Activated CD8-positive, alpha-beta memory T cell treated with anti-CD3 and anti-CD28 coated beads for 48 hours (primary cell): ENCODE data around the gene CSNK1G2.

Experiments used
- DNase-seq, 3 experiments: peaks; one replicate each; pipeline ENCODE4 v3.0.0-alpha.2; 2020; ENCODE audit warnings: low read depth in 2 of 3, low spot score in 2 of 3

The CSNK1G2 gene

DNA sequence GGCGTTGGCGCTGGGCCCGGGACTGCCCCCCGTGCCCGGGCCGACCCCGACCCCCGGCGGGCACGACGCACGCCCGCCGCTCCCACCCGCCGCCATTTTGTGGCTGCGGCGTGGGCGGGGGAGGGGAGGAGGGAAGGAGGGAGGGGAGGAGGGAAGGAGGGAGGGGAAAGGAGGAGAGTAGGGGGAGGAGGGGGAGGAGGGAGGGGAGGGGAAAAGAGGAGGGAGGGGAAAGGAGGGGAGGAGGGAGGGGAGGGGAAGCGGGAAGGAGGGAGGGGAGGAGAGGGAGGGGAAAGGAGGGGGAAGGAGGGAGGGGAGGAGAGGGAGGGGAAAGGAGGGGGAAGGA, 74.6 kb downstream of the CSNK1G2 start, which contains the start of gene BTBD2:
BTBD2 (minus strand) TSS at position 107 of the 343 bp plus-strand sequence; CDS start at position 96, 11 bp downstream.
- DNase-seq, result no peak

DNA sequence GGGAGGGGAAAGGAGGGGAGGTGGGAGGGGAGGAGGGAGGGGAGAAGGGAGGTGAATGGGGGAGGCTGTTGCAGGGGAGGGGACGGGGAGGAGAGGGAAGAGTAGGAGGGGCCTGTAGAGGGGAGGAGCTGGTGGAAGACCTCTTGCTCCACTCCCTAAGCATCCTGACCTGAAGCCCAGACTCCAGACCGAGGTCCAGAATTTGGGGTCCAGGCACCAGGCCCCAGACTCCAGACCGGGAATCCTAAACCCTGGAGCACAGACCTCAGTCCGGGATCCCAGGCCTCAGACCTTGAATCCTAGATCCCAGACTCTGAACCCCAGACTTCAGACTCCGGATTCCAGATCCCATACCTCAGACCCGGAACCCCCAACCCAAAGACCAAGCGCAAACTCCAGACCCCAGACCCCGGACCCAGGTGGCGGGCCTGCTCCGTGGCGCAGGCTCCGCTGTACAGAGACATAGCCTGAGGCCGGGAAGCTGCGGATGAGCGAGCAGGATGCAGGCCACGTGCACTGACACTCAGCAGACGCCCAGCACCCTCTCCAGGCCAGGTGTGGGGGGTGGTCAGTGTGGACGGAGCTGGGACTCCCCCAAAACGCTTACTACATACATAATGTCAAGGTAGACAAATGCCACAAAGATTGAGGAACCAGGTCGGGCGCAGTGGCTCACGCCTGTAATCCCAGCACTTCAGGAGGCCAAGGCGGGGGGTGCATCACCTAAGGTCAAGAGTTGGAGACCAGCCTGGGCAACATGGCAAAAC, 75.3 kb downstream of the CSNK1G2 start:
- no peak for DNase-seq

DNA sequence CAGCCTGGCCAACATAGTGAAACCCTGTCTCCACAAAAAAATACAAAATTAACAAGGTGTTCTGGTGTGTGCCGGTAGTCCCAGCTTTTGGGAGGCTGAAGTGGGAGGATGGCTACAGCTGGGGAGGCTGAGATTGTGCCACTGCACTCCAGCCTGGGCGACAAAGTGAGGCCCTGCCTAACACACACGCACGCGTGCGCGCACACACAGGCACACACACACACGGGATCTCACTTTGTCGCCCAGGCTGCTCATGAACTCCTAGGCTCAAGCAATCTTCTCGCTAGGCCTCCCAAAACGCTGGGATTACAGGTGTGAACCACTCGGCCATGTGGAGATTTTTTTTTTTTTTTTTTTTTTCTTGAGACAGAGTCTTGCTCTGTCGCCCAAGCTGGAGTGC, 77.8 kb downstream of the CSNK1G2 start:
- DNase-seq, result no peak

DNA sequence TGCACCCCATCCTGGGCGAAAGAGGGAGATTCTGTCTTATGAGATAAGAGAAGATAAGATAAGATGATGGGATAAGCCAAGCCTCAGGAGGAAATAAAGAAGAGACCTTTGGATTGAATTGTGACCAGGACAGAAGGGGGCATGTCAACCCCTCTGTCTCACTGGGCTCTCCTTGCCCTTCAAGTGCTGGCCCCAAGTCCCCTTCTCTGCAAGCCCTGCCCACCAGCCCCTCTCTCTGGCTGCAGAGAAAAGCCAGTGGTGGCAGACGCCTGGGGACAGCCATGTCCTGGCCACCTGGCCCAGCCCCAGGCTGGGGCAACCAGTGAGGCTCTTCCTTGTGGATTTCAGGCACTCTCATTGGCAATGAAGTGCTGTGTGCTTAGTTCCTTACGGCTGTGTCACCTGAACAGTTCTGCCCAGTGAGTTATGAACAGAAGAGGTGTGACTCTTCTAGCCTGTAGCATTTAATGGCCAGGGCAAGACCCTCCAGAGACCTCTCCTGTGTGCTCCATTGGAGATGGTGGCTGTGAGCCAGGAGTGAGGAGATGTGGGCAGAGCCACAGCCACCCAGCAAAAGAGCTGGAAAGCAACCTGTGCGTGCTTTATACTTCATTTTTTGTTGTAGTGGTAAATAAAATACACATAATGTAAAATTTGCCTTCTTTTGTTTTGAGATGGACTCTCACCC, 80.6 kb downstream of the CSNK1G2 start:
- DNase-seq, result no peak

DNA sequence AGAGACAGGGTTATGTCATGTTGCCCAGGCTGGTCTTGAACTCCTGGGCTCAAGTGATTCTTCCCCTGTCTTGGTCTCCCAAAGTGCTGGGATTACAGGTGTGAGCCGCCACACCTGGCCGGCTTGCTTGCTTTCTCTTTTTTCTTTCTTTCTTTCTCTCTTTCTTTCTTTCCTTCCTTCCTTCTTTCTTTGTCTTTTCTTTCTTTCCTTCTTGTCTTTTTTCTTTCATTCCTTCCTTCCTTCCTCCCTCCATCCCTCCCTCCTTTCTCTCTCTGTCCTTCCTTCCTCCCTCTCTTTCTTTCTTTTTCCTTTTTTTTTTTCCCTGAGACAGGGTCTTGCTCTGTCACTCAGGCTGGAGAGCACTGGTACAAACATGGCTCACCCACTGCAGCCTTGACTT, 81.3 kb downstream of the CSNK1G2 start:
- DNase-seq, result no peak

DNA sequence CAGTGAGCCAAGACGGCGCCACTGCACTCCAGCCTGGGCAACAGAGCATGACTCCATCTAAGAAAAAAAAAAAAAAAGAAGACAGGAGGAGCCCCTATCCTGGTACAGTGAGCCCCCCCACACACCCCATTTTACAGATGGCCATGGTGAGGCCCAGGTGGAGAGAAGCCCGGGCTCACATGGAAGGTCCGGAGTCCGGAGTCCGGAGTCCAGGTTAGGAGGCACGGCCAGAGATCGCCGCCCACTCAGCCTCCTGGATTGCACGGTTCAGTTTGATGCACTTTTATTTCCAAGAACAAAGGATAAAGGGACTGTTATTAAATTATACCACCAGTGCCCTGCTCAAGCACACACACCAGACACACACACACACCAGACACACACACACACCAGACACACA, 85.8 kb downstream of the CSNK1G2 start:
- no peak for DNase-seq

DNA sequence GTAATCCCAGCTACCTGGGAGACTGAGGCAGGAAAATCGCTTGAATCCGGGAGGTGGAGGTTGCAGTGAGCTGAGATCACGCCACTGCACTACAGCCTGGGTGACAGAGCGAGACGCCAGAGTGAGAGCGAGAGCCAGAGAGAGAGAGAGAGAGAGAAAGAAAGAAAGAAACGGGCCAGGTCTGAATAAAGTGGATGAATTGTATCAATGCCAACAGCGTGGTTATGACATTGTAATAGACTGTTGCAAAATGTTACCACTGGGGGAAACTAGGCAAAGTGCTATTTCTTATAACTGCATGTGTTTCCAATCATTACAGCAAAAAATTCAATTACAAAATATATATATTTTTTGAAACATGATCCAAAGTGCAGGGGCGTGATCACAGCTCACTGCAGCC, 86.4 kb downstream of the CSNK1G2 start:
- DNase-seq, result no peak
